ENCODE results near the gene LYSMD4.
"Not testable (repeated sequence)": the region's sequence is repeated elsewhere in the genome, so short reads cannot be mapped to it uniquely, and the experiment has no call there.

The LYSMD4 gene

GRCh38 chr15:99753066-99753465 is 19.8 kb upstream of the LYSMD4 start:
- no peak for TF ChIP-seq CTCF (conservative IDR thresholded peaks at IDR 0.05; ENCODE audit: low read length)
- no peak overlapping the region for H3K4me3 ChIP-seq (ENCODE audit: low read length)
- DNase-seq (ENCODE audit: low read depth), result no peak

- TF ChIP-seq CTCF (conservative IDR thresholded peaks at IDR 0.05; ENCODE audit: low read length), result no peak
- no peak overlapping the region for H3K4me3 ChIP-seq (ENCODE audit: low read length)
- DNase-seq (ENCODE audit: low read depth), result no peak
Measured at GRCh38 chr15:99752556-99752955, 19.3 kb upstream of the LYSMD4 start.

GRCh38 chr15:99750326-99750725 is 17.1 kb upstream of the LYSMD4 start:
- not testable (repeated sequence) for H3K4me3 ChIP-seq (ENCODE audit: low read length)

GRCh38 chr15:99749386-99749785 is 16.1 kb upstream of the LYSMD4 start:
- DNase-seq (ENCODE audit: low read depth), result no peak
- TF ChIP-seq CTCF (conservative IDR thresholded peaks at IDR 0.05; ENCODE audit: low read length), result no peak
- no peak overlapping the region for H3K4me3 ChIP-seq (ENCODE audit: low read length)

More at GRCh38 chr15:99750326-99750725, 17.1 kb upstream of the LYSMD4 start:
- DNase-seq (ENCODE audit: low read depth), result not testable (repeated sequence)

GRCh38 chr15:99745370-99746086 is 12.3 kb upstream of the LYSMD4 start:
- no peak overlapping the region for H3K4me3 ChIP-seq (ENCODE audit: low read length)
- no peak for DNase-seq (ENCODE audit: low read depth)
- no peak for TF ChIP-seq CTCF (conservative IDR thresholded peaks at IDR 0.05; ENCODE audit: low read length)

GRCh38 chr15:99744142-99744541 is 10.9 kb upstream of the LYSMD4 start:
- TF ChIP-seq CTCF (conservative IDR thresholded peaks at IDR 0.05; ENCODE audit: low read length), result no peak
- no peak for DNase-seq (ENCODE audit: low read depth)
- H3K4me3 ChIP-seq (ENCODE audit: low read length), result no peak overlapping the region

GRCh38 chr15:99741835-99742234 is 8.6 kb upstream of the LYSMD4 start:
- no peak for DNase-seq (ENCODE audit: low read depth)
- H3K4me3 ChIP-seq (ENCODE audit: low read length), result no peak overlapping the region
- no peak for TF ChIP-seq CTCF (conservative IDR thresholded peaks at IDR 0.05; ENCODE audit: low read length)

Data from AG10803 (cell line).